K562 (cell line): ENCODE results near the gene SLC22A12. TPM values are rescaled to one million over a fixed set of nuclear protein-coding genes. Genes with fewer than 3 reads are reported as not detected.
A peak's percentile ranks its signal among the peaks of the same experiment; 100 is the strongest.

Experiments
- ARID2 ChIP-seq: fragments of 450-650 bp; IDR thresholded peaks from 2 replicates; pipeline ENCODE4 v1.6.1; 2017; ENCODE audit warnings: antibody characterized with exemption, mild to moderate bottlenecking
- CXXC5 ChIP-seq: fragments of 250-450 bp; sonication (Bioruptor Pico); IDR thresholded peaks from 2 replicates; pipeline ENCODE4 v1.8.0; 2022; ENCODE audit warnings: inconsistent platforms, mild to moderate bottlenecking, moderate library complexity
- FOXM1 ChIP-seq, 2 experiments: fragments of 450-650 bp in 1 of 2; sonication (generic) in 1 of 2; formaldehyde crosslinking in 1 of 2; IDR thresholded peaks; 2 replicates each; pipeline versions ENCODE4 v1.6.1 to v1.9.0; 2017 to 2022; ENCODE audit warnings: low read depth in 2 of 2, mild to moderate bottlenecking in 2 of 2, missing genetic modification reagents in 1 of 2, moderate library complexity in 1 of 2
- IFI16 ChIP-seq: fragments of 250-450 bp; sonication (Bioruptor Pico); IDR thresholded peaks from 2 replicates; pipeline ENCODE4 v2.1.2; 2022; ENCODE audit warnings: mild to moderate bottlenecking, inconsistent platforms
- SRF ChIP-seq, 2 experiments: fragments of 250-450, 450-650 bp in 1 of 2; sonication (Bioruptor Pico) in 1 of 2; sonication (generic) in 1 of 2; formaldehyde crosslinking; IDR thresholded peaks; 2 replicates each; pipeline versions ENCODE4 v1.5.0 to v1.5.1; 2020 to 2022; ENCODE audit warnings: mild to moderate bottlenecking in 1 of 2, missing genetic modification reagents in 1 of 2
- XRCC5 ChIP-seq: fragments of 200-400 bp; formaldehyde crosslinking; IDR thresholded peaks from 2 replicates; pipeline ENCODE4 v1.6.1; 2017; ENCODE audit warnings: low read depth, mild to moderate bottlenecking, low read length
- ZNF133 ChIP-seq: fragments of 250-450 bp; sonication (Bioruptor Pico); IDR thresholded peaks from 2 replicates; pipeline ENCODE4 v1.4.0; 2020; ENCODE audit warnings: mild to moderate bottlenecking
- polyA plus RNA-seq, 8 experiments: library from polyadenylated mRNA; depleted of rRNA in 4 of 8; stranded (reverse) in 5 of 8; unstranded in 3 of 8; fragments of >200 nt; fragmentation: Nextera tagmentation in 2 of 8; fragmentation: Illumina TruSeq in 1 of 8; extraction: Ambion mirVana in 2 of 8; extraction: Trizol in 1 of 8; gene quantifications; 2 replicates each; pipeline versions ENCODE4 v1.2.1 to v1.2.3, GENCODE V29; 2011 to 2014; ENCODE audit warnings: inconsistent platforms in 1 of 8, missing spikeins in 1 of 8
- total RNA-seq, 7 experiments: library from RNA; depleted of rRNA in 6 of 7; stranded (reverse); fragments of >200 nt in 6 of 7; fragmentation: Illumina TruSeq in 2 of 7; extraction: Trizol in 2 of 7; gene quantifications; 2 replicates each; pipeline versions ENCODE4 v1.2.1 to v1.2.3, GENCODE V29; 2011 to 2021; ENCODE audit warnings: low replicate concordance in 1 of 7
- TF ChIP-seq, protein P1 (sequence below): IDR thresholded peaks from 2 replicates; pipeline ENCODE4 v1.6.1; 2012; ENCODE audit warnings: low read depth, low read length, improper control_type of control experiment, borderline replicate concordance
- TF ChIP-seq, protein P2 (sequence below), 2 experiments: fragments of 250-450 bp in 1 of 2; fragments of 450-650 bp in 1 of 2; sonication (Bioruptor Pico) in 1 of 2; IDR thresholded peaks; 2 replicates each; pipeline versions ENCODE4 v1.6.1 to v1.8.0; 2016 to 2021; ENCODE audit warnings: mild to moderate bottlenecking in 2 of 2, moderate library complexity in 2 of 2, missing compliant biosample characterization in 1 of 2, missing genetic modification characterization in 1 of 2
- TF ChIP-seq, protein P3 (sequence below): fragments of 450-650 bp; IDR thresholded peaks from one replicate; pipeline ENCODE4 v1.6.1; 2018; ENCODE audit warnings: mild to moderate bottlenecking, moderate library complexity; ENCODE audit not compliant: partially characterized antibody
- TF ChIP-seq, protein P4 (sequence below): sonication (generic); formaldehyde crosslinking; IDR thresholded peaks from 2 replicates; pipeline ENCODE4 v1.8.0; 2023; ENCODE audit warnings: missing genetic modification reagents, mild to moderate bottlenecking, borderline replicate concordance

SLC22A12 gene
- total and polyA plus RNA-seq, 9 of the 15 experiments (the other 6 are each of a cell fraction or from before 2014, with no cell fraction given), result not detected

DNA sequence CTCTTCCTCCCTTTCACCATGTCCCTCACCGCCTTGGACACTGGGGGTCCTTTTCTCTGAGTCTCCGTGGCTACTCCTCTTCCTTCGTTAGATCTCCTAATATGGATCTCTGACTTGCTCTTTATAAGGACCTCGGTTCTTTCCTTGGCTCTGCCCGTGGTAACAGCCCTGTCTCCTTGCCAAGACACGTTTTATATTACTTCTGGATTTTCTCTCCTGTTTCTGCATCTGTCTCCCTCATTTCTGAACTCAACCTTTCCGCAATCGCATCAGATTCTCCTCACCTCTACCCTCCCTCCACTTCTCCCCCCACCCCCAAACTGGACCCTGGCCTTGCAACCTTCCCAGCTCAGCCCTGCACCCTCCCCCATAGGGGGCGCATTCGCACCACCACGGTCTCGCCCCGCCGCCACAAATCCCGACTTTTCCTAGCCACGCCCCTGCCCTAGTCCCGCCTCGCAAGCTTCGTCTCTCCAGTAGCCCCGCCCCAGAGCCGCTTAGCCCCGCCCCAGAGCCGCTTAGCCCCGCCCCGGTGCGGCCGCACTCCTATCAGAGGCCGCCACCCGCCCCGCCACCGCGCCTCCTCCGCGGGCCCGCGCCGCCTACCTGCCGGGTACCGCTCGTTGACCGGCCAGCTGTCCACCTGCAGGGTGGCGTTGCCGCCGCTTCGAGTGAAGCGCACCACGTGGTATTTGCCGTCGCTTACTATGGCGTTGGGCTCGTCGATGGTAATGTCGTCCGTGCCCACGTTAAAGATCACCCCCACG is 39.0 kb downstream of the SLC22A12 start (continued):
- TF ChIP-seq, protein P1, sequence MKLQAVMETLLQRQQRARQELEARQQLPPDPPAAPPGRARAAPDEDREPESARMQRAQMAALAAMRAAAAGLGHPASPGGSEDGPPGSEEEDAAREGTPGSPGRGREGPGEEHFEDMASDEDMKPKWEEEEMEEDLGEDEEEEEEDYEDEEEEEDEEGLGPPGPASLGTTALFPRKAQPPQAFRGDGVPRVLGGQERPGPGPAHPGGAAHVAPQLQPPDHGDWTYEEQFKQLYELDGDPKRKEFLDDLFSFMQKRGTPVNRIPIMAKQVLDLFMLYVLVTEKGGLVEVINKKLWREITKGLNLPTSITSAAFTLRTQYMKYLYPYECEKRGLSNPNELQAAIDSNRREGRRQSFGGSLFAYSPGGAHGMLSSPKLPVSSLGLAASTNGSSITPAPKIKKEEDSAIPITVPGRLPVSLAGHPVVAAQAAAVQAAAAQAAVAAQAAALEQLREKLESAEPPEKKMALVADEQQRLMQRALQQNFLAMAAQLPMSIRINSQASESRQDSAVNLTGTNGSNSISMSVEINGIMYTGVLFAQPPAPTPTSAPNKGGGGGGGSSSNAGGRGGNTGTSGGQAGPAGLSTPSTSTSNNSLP, result no peak
- TF ChIP-seq, protein P2, sequence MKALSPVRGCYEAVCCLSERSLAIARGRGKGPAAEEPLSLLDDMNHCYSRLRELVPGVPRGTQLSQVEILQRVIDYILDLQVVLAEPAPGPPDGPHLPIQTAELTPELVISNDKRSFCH (CRISPR knock-in tag; IDR thresholded peaks at IDR 0.05), result no peak
- TF ChIP-seq, protein P2 (tag; IDR thresholded peaks at IDR 0.05), result no peak
- TF ChIP-seq, protein P3, sequence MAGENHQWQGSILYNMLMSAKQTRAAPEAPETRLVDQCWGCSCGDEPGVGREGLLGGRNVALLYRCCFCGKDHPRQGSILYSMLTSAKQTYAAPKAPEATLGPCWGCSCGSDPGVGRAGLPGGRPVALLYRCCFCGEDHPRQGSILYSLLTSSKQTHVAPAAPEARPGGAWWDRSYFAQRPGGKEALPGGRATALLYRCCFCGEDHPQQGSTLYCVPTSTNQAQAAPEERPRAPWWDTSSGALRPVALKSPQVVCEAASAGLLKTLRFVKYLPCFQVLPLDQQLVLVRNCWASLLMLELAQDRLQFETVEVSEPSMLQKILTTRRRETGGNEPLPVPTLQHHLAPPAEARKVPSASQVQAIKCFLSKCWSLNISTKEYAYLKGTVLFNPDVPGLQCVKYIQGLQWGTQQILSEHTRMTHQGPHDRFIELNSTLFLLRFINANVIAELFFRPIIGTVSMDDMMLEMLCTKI, result no peak
- no peak for TF ChIP-seq SRF (CRISPR knock-in tag; IDR thresholded peaks at IDR 0.05)
- peak; percentile 55 for TF ChIP-seq CXXC5 (CRISPR knock-in tag)
- TF ChIP-seq ARID2, result no peak
- no peak for TF ChIP-seq IFI16
- TF ChIP-seq FOXM1 (IDR thresholded peaks at IDR 0.05; ENCODE audit: low read depth), result no peak
- TF ChIP-seq FOXM1 (CRISPR knock-in tag; IDR thresholded peaks at IDR 0.05; ENCODE audit: low read depth), result no peak
- TF ChIP-seq ZNF133 (CRISPR knock-in tag), result no peak
- TF ChIP-seq XRCC5, result no peak
- TF ChIP-seq, protein P4, sequence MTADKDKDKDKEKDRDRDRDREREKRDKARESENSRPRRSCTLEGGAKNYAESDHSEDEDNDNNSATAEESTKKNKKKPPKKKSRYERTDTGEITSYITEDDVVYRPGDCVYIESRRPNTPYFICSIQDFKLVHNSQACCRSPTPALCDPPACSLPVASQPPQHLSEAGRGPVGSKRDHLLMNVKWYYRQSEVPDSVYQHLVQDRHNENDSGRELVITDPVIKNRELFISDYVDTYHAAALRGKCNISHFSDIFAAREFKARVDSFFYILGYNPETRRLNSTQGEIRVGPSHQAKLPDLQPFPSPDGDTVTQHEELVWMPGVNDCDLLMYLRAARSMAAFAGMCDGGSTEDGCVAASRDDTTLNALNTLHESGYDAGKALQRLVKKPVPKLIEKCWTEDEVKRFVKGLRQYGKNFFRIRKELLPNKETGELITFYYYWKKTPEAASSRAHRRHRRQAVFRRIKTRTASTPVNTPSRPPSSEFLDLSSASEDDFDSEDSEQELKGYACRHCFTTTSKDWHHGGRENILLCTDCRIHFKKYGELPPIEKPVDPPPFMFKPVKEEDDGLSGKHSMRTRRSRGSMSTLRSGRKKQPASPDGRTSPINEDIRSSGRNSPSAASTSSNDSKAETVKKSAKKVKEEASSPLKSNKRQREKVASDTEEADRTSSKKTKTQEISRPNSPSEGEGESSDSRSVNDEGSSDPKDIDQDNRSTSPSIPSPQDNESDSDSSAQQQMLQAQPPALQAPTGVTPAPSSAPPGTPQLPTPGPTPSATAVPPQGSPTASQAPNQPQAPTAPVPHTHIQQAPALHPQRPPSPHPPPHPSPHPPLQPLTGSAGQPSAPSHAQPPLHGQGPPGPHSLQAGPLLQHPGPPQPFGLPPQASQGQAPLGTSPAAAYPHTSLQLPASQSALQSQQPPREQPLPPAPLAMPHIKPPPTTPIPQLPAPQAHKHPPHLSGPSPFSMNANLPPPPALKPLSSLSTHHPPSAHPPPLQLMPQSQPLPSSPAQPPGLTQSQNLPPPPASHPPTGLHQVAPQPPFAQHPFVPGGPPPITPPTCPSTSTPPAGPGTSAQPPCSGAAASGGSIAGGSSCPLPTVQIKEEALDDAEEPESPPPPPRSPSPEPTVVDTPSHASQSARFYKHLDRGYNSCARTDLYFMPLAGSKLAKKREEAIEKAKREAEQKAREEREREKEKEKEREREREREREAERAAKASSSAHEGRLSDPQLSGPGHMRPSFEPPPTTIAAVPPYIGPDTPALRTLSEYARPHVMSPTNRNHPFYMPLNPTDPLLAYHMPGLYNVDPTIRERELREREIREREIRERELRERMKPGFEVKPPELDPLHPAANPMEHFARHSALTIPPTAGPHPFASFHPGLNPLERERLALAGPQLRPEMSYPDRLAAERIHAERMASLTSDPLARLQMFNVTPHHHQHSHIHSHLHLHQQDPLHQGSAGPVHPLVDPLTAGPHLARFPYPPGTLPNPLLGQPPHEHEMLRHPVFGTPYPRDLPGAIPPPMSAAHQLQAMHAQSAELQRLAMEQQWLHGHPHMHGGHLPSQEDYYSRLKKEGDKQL (CRISPR knock-in tag), result no peak
- TF ChIP-seq, all 486 proteins: peak for 46
